PFSK-1 (cell line): ENCODE measurements around the gene KCNQ1.

ENCODE experiments used
- FOXP2 ChIP-seq: optimal IDR thresholded peaks from 2 replicates; pipeline ENCODE3; 2011; ENCODE audit warnings: borderline replicate concordance, control low read depth, inconsistent platforms; ENCODE audit not compliant: insufficient read depth; ENCODE audit errors: extremely low read length, extremely low read depth
- POLR2AphosphoS5 ChIP-seq: IDR thresholded peaks from 2 replicates; pipeline ENCODE4 v1.6.1; 2012; ENCODE audit warnings: low read depth, mild to moderate bottlenecking, control low read depth, low read length, moderate library complexity
- REST ChIP-seq, 2 experiments: IDR thresholded peaks; 2 replicates each; pipeline versions ENCODE4 v1.6.1 to v1.8.0; 2011 to 2012; ENCODE audit warnings: low read depth in 2 of 2, low read length in 2 of 2, control low read depth in 1 of 2, inconsistent platforms in 1 of 2, mild to moderate bottlenecking in 1 of 2, moderate library complexity in 1 of 2; ENCODE audit not compliant: insufficient read depth in 1 of 2
- SIN3A ChIP-seq: IDR thresholded peaks from 2 replicates; pipeline ENCODE4 v1.6.1; 2012; ENCODE audit warnings: mild to moderate bottlenecking, low read length, moderate library complexity, borderline replicate concordance; ENCODE audit not compliant: insufficient read depth
- TAF1 ChIP-seq: IDR thresholded peaks from 2 replicates; pipeline ENCODE4 v1.6.1; 2012; ENCODE audit warnings: low read length, control low read depth, borderline replicate concordance; ENCODE audit not compliant: insufficient read depth

Gene KCNQ1

GRCh38 chr11:2844996-2845395 lies 400.2 kb downstream of the KCNQ1 start:
- no peak for TF ChIP-seq FOXP2
- no peak for TF ChIP-seq REST (IDR thresholded peaks at IDR 0.05; ENCODE audit: insufficient read depth in 1 of 2, low read depth in 2 of 2, low read length in 2 of 2)
- no peak for TF ChIP-seq POLR2AphosphoS5
- TF ChIP-seq SIN3A, result no peak
- TF ChIP-seq TAF1, result no peak

- TF ChIP-seq REST (IDR thresholded peaks at IDR 0.05; ENCODE audit: insufficient read depth in 1 of 2, low read depth in 2 of 2, low read length in 2 of 2) (no peak), TAF1 (no peak), FOXP2 (no peak), SIN3A (no peak), POLR2AphosphoS5 (no peak)
Measured at GRCh38 chr11:2846056-2846455, 401.2 kb downstream of the KCNQ1 start.

GRCh38 chr11:2846470-2846869 lies 401.7 kb downstream of the KCNQ1 start:
- TF ChIP-seq REST (IDR thresholded peaks at IDR 0.05; ENCODE audit: insufficient read depth in 1 of 2, low read depth in 2 of 2, low read length in 2 of 2) (no peak), SIN3A (no peak), TAF1 (no peak), FOXP2 (no peak), POLR2AphosphoS5 (no peak)

- TF ChIP-seq POLR2AphosphoS5, result no peak
- TF ChIP-seq TAF1, result no peak
- no peak for TF ChIP-seq SIN3A
- TF ChIP-seq REST (IDR thresholded peaks at IDR 0.05; ENCODE audit: insufficient read depth in 1 of 2, low read depth in 2 of 2, low read length in 2 of 2), result no peak
- TF ChIP-seq FOXP2, result no peak
Measured at GRCh38 chr11:2847561-2847960, 402.8 kb downstream of the KCNQ1 start.

GRCh38 chr11:2848497-2848896 lies 403.7 kb downstream of the KCNQ1 start:
- no peak for TF ChIP-seq SIN3A
- TF ChIP-seq FOXP2, result no peak
- no peak for TF ChIP-seq REST (IDR thresholded peaks at IDR 0.05; ENCODE audit: insufficient read depth in 1 of 2, low read depth in 2 of 2, low read length in 2 of 2)
- TF ChIP-seq POLR2AphosphoS5, result no peak
- TF ChIP-seq TAF1, result no peak
